Measurements from ENCODE around the gene OR10A4.

OR10A4 gene

DNA sequence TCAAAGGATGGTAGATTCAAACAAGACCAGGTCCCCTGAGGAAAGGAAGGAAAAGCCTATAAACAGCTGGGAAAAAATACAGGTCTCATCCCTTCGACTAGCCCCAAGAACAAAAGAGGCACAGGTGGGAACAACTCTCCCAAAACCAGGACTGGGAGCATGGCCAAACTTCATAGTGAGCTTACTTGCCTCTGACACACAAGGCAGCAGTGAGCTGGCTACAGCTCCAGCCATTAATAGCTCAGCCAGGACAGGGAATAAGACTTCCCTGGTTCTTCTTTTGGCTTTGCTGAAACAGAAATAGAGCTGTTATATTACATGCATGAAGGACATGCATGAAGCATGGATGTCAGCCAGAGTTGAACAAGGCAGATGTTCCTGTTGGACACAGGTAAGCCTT, 13.5 kb upstream of the OR10A4 start, which contains the start of gene OR10A2:
TSS of gene OR10A2 (plus strand) at position 97 of the 400 bp plus-strand sequence. CDS start 6,698 bp downstream, outside the sequence.
- Histone ChIP-seq H2AK5ac (ENCODE audit: low read length, severe bottlenecking) (no peak within 1 kb of the TSS), H3K23ac (ENCODE audit: low read length in 2 of 2) (no peak within 1 kb of the TSS), H4K91ac (ENCODE audit: low read length) (no peak within 1 kb of the TSS), H2BK5ac (ENCODE audit: low read depth, low read length, poor library complexity, severe bottlenecking) (no peak within 1 kb of the TSS), H3K4ac (ENCODE audit: low read depth in 1 of 2, low read length in 2 of 2) (no peak within 1 kb of the TSS), H2AFZ (ENCODE audit: low read depth, low read length) (no peak within 1 kb of the TSS), H3K14ac (ENCODE audit: low read length in 2 of 2) (no peak within 1 kb of the TSS), H3K27me3 (ENCODE audit: control insufficient read depth in 1 of 2, insufficient read depth in 1 of 2, low read length in 2 of 2) (no peaks in the 10 kb centered on the region), H3K9me3 (ENCODE audit: control insufficient read depth, low read length) (no peaks in the 10 kb centered on the region), H4K8ac (ENCODE audit: low read length) (no peak within 1 kb of the TSS), H3K79me1 (replicated peaks; ENCODE audit: low read length, poor library complexity, severe bottlenecking) (no peaks in the 10 kb centered on the region), H3K27ac (ENCODE audit: low read length, poor library complexity, severe bottlenecking) (no peak within 1 kb of the TSS), H3K4me3 (ENCODE audit: insufficient read depth in 1 of 2, low read depth in 1 of 2, low read length in 2 of 2) (no peak within 1 kb of the TSS), H2BK12ac (ENCODE audit: low read length in 2 of 2) (no peak within 1 kb of the TSS), H2BK15ac (ENCODE audit: low read depth, poor library complexity, severe bottlenecking) (no peak within 1 kb of the TSS), H3K4me2 (ENCODE audit: low read length, poor library complexity, severe bottlenecking) (no peak within 1 kb of the TSS), H3K9ac (ENCODE audit: low read length) (no peak within 1 kb of the TSS), H3K4me1 (ENCODE audit: control insufficient read depth, insufficient read depth, low read depth, low read length) (no peaks in the 10 kb centered on the region), H2BK120ac (ENCODE audit: low read depth, low read length) (no peak within 1 kb of the TSS), H3K18ac (ENCODE audit: low read depth in 1 of 2, low read length in 2 of 2) (no peak within 1 kb of the TSS), H3K36me3 (ENCODE audit: control insufficient read depth in 1 of 2, insufficient read depth in 2 of 2, low read depth in 1 of 2, low read length in 2 of 2) (no peaks in the 10 kb centered on the region)
- no peak for DNase-seq
- 33% methylated on average over 1 of the region's 1 CpG for WGBS

GRCh38 chr11:6864438-6864837, 12.0 kb upstream of the OR10A4 start:
- H2BK5ac ChIP-seq (ENCODE audit: low read depth, low read length, poor library complexity, severe bottlenecking): no peak overlapping the region
- H3K36me3 ChIP-seq (ENCODE audit: control insufficient read depth in 1 of 2, insufficient read depth in 2 of 2, low read depth in 1 of 2, low read length in 2 of 2): no peaks in the 10 kb centered on the region
- no peak overlapping the region for H3K14ac ChIP-seq (ENCODE audit: low read length in 2 of 2)
- no peak overlapping the region for H3K23ac ChIP-seq (ENCODE audit: low read length in 2 of 2)
- WGBS: no CpG with 5 or more reads among the region's 1 CpG
- H3K4me2 ChIP-seq (ENCODE audit: low read length, poor library complexity, severe bottlenecking): no peak overlapping the region
- DNase-seq: no peak
- H3K18ac ChIP-seq (ENCODE audit: low read depth in 1 of 2, low read length in 2 of 2): no peak overlapping the region
- no peak overlapping the region for H3K27ac ChIP-seq (ENCODE audit: low read length, poor library complexity, severe bottlenecking)
- H2BK12ac ChIP-seq (ENCODE audit: low read length in 2 of 2): no peak overlapping the region
- H2AFZ ChIP-seq (ENCODE audit: low read depth, low read length): no peak overlapping the region
- H3K27me3 ChIP-seq (ENCODE audit: control insufficient read depth in 1 of 2, insufficient read depth in 1 of 2, low read length in 2 of 2): no peaks in the 10 kb centered on the region
- H4K8ac ChIP-seq (ENCODE audit: low read length): no peak overlapping the region
- no peak overlapping the region for H3K4me3 ChIP-seq (ENCODE audit: insufficient read depth in 1 of 2, low read depth in 1 of 2, low read length in 2 of 2)
- H3K9ac ChIP-seq (ENCODE audit: low read length): peak overlapping the region; percentile 46
- H4K91ac ChIP-seq (ENCODE audit: low read length): no peak overlapping the region
- H3K79me1 ChIP-seq (replicated peaks; ENCODE audit: low read length, poor library complexity, severe bottlenecking): no peaks in the 10 kb centered on the region
- H3K4me1 ChIP-seq (ENCODE audit: control insufficient read depth, insufficient read depth, low read depth, low read length): no peaks in the 10 kb centered on the region
- no peak overlapping the region for H2BK15ac ChIP-seq (ENCODE audit: low read depth, poor library complexity, severe bottlenecking)
- H2AK5ac ChIP-seq (ENCODE audit: low read length, severe bottlenecking): no peak overlapping the region
- H2BK120ac ChIP-seq (ENCODE audit: low read depth, low read length): no peak overlapping the region
- H3K4ac ChIP-seq (ENCODE audit: low read depth in 1 of 2, low read length in 2 of 2): no peak overlapping the region
- H3K9me3 ChIP-seq (ENCODE audit: control insufficient read depth, low read length): no peaks in the 10 kb centered on the region

DNA sequence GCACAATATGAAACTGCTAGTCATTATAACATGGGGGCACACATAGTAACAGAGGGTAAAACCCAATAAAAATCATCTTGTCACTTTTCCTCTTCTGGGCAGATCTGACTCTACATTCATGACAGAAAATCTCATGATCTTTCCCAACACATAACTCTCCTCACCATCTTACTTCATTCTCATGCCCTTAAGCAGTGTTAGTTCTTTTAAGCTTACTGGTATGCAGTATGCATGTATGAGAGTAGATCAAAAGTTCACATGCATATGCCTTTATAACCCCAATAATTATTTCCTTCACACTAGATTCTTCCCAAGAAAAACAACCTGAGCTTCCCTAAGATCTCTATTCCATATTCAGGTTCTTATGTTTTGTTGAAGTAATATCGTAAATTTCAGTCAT, 5.1 kb upstream of the OR10A4 start:
- Histone ChIP-seq H2BK120ac (ENCODE audit: low read depth, low read length) (no peak overlapping the region), H2AK5ac (ENCODE audit: low read length, severe bottlenecking) (no peak overlapping the region), H3K9me3 (ENCODE audit: control insufficient read depth, low read length) (no peaks in the 10 kb centered on the region), H3K4me2 (ENCODE audit: low read length, poor library complexity, severe bottlenecking) (no peak overlapping the region), H2AFZ (ENCODE audit: low read depth, low read length) (no peak overlapping the region), H3K14ac (ENCODE audit: low read length in 2 of 2) (no peak overlapping the region), H4K91ac (ENCODE audit: low read length) (no peak overlapping the region), H2BK15ac (ENCODE audit: low read depth, poor library complexity, severe bottlenecking) (no peak overlapping the region), H3K27ac (ENCODE audit: low read length, poor library complexity, severe bottlenecking) (no peak overlapping the region), H3K36me3 (ENCODE audit: control insufficient read depth in 1 of 2, insufficient read depth in 2 of 2, low read depth in 1 of 2, low read length in 2 of 2) (no peaks in the 10 kb centered on the region), H3K9ac (ENCODE audit: low read length) (no peak overlapping the region), H3K4me3 (ENCODE audit: insufficient read depth in 1 of 2, low read depth in 1 of 2, low read length in 2 of 2) (no peak overlapping the region), H2BK12ac (ENCODE audit: low read length in 2 of 2) (no peak overlapping the region), H3K79me1 (replicated peaks; ENCODE audit: low read length, poor library complexity, severe bottlenecking) (no peaks in the 10 kb centered on the region), H2BK5ac (ENCODE audit: low read depth, low read length, poor library complexity, severe bottlenecking) (no peak overlapping the region), H4K8ac (ENCODE audit: low read length) (no peak overlapping the region), H3K4ac (ENCODE audit: low read depth in 1 of 2, low read length in 2 of 2) (no peak overlapping the region), H3K4me1 (ENCODE audit: control insufficient read depth, insufficient read depth, low read depth, low read length) (no peaks in the 10 kb centered on the region), H3K27me3 (ENCODE audit: control insufficient read depth in 1 of 2, insufficient read depth in 1 of 2, low read length in 2 of 2) (no peaks in the 10 kb centered on the region), H3K18ac (ENCODE audit: low read depth in 1 of 2, low read length in 2 of 2) (no peak overlapping the region), H3K23ac (ENCODE audit: low read length in 2 of 2) (no peak overlapping the region)
- DNase-seq: no peak
- no CpG with 5 or more reads among the region's 1 CpG for WGBS

DNA sequence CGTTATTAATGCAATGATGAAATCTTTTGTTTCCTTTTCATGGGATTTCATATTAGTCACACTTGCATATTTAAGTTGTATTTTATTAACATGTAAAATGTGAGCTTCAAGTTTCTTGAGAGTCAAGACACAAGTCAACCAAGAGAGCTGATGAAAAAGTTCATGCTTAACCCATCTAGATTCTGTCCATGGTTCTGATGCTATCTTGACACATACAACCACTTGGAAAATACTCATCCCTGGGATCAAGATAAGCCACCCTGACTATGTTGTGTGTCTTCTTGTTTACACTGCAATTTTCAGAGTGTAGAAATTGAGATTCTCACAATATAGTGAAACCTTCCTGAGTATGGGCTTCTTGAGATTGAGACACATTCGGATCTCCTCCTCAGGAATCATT, 664 bp upstream of the OR10A4 start:
- Histone ChIP-seq H3K4me3 (ENCODE audit: insufficient read depth in 1 of 2, low read depth in 1 of 2, low read length in 2 of 2) (no peak overlapping the region), H3K79me1 (replicated peaks; ENCODE audit: low read length, poor library complexity, severe bottlenecking) (no peaks in the 10 kb centered on the region), H3K18ac (ENCODE audit: low read depth in 1 of 2, low read length in 2 of 2) (no peak overlapping the region), H3K14ac (ENCODE audit: low read length in 2 of 2) (no peak overlapping the region), H3K27me3 (ENCODE audit: control insufficient read depth in 1 of 2, insufficient read depth in 1 of 2, low read length in 2 of 2) (no peaks in the 10 kb centered on the region), H3K9me3 (ENCODE audit: control insufficient read depth, low read length) (peaks cover 11% of the 10 kb centered on the region), H3K4ac (ENCODE audit: low read depth in 1 of 2, low read length in 2 of 2) (no peak overlapping the region), H3K4me2 (ENCODE audit: low read length, poor library complexity, severe bottlenecking) (no peak overlapping the region), H3K27ac (ENCODE audit: low read length, poor library complexity, severe bottlenecking) (no peak overlapping the region), H2BK5ac (ENCODE audit: low read depth, low read length, poor library complexity, severe bottlenecking) (no peak overlapping the region), H2BK120ac (ENCODE audit: low read depth, low read length) (no peak overlapping the region), H3K23ac (ENCODE audit: low read length in 2 of 2) (no peak overlapping the region), H2AFZ (ENCODE audit: low read depth, low read length) (no peak overlapping the region), H4K91ac (ENCODE audit: low read length) (no peak overlapping the region), H3K9ac (ENCODE audit: low read length) (no peak overlapping the region), H3K36me3 (ENCODE audit: control insufficient read depth in 1 of 2, insufficient read depth in 2 of 2, low read depth in 1 of 2, low read length in 2 of 2) (no peaks in the 10 kb centered on the region), H4K8ac (ENCODE audit: low read length) (no peak overlapping the region), H2BK12ac (ENCODE audit: low read length in 2 of 2) (no peak overlapping the region), H2AK5ac (ENCODE audit: low read length, severe bottlenecking) (no peak overlapping the region), H3K4me1 (ENCODE audit: control insufficient read depth, insufficient read depth, low read depth, low read length) (no peaks in the 10 kb centered on the region), H2BK15ac (ENCODE audit: low read depth, poor library complexity, severe bottlenecking) (no peak overlapping the region)
- WGBS: 91% methylated on average over 1 of the region's 2 CpGs
- DNase-seq: no peak

Data from mesenchymal stem cell (in vitro differentiated cells and primary cell).